ENCODE measurements around the gene AK4. TPM values are rescaled to one million over a fixed set of nuclear protein-coding genes. Genes with fewer than 3 reads are reported as not detected.
"Not testable (repeated sequence)": the region's sequence is repeated elsewhere in the genome, so short reads cannot be mapped to it uniquely, and the experiment has no call there.

The AK4 gene
- polyA plus RNA-seq, 1 donor = 72.3 TPM

DNA sequence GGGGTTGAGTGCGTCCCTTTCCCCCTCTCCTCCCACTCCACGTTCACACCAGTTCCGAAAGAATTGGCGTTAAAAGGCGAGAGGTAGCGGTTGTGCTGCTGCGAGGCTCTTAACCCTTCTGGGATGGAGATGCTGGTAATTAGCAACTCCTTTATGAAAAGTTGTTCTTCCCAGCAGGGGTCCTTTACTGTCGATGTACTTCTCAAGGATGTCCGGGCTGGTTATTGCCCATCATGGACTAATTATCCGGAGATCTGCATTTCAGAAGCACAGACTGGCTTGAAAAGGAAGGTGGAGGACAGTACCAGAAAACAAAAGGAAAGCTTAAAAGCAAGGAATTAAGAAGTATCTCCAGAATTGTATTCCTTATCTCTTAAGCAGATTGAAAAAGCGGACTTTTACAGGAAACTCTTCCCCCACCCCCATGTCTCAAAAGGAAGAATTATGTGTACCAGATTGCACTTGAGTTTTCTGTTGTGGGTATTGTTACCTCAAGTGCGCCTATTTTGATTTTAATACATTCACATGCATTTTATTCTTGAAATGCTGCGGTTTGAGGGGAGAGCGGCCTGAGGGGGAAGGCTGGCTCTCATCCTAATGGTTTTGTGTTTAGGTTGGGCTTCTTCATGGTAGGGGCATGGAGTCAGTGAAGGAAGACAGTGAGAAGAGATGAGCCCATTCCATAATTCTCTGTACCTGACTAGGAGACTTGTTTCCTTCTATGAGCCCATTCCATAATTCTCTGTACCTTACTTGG lies 1.5 kb downstream of the AK4 start:
- no peak for DNase-seq

- DNase-seq = no peak
These were observed 2.1 kb downstream of the AK4 start for GRCh38 chr1:65150108-65150463.

- no peak for DNase-seq
These were observed 2.7 kb downstream of the AK4 start for GRCh38 chr1:65150583-65151263.

DNA sequence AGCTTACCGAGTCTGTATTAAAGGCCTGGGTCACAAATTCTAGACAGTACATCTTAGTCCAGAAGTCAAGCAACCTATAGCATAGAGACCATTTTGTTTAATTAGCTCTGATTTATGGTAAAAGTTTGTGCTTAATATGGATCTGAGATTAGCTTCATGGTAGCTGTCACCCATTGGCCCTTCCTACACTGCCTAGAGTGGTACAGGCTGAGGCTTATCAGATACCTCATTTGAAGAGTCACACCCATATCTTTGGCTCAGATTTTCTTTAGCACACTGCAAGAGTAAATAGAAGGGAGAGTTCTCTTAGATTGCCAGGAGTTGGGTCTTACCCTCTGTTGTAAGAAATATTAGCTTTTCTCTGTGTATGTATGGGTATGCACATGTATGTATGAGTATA lies 3.6 kb downstream of the AK4 start:
- no peak for DNase-seq

DNA sequence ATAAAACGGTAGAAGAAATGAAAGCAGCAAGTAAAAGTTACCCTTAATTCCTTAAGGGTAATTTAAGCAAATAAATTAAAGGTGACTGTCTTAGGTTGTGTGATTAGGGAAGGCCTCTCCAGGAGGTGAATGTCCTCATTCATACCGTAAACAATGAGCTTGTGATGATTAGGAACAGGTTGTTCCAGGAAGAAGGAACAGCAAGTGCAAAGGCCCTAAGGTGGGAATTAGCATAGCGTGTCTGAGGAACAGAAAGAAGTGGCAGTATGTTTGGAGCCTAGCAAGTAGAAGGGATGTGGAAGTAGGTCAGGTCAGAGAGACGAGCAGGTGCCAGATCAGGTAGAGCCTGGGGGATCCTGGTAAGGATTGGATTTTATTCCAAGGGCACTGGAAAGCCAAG lies 5.6 kb downstream of the AK4 start:
- DNase-seq = no peak

- no peak for DNase-seq
These were observed 9.0 kb downstream of the AK4 start for GRCh38 chr1:65156910-65157545.

- DNase-seq = no peak
These were observed 9.5 kb downstream of the AK4 start for GRCh38 chr1:65157546-65157941.

DNA sequence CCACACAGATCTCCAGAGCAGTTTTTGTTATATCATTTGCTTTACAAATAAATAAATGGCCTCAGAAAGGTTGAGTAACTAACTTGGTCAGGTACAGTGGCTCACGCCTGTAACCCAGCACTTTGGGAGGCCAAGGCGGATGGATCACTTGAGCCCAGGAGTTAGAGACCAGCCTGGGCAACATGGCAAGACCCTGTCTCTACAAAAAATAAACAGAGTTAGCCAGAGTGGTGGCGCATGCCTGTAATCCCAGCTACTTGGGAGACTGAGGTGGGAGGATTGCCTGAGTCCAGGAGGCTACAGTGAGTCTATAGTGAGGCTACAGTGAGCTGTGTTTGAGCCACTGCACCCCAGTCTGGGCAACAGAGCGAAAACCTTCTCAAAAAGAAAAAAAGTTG lies 11.3 kb downstream of the AK4 start:
- not testable (repeated sequence) for DNase-seq

DNA sequence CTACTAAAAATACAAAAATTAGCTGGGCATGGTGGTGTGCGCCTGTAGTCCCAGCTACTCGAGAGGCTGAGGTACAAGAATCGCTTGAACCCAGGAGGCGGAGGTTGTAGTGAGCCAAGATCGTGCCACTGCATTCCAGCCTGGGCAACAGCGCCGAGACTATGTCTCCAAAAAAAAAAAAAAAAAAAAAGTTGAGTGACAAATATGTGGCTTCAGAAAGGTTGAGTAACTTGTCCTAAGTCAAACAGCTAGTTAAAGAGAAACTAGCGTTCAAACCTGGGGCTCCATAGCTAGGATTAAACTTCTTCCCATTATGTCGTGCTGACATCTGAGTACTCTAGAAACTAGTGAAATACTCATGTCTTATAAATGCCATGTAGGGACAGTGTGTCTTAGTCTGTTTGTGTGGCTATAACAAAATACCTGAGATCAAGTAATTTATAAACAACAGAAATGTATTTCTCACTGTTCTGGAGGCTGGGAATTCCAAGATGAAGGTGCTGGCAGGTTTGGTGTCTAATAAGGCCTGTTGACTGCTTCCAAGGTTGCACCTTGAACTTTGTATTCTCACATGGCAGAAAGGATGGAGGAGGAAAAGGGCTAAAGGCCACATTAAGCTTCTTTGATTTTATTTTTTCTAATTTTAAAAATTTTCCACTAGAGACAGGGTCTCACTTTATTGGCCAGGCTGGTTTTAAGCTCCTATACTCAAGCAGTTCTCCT lies 12.0 kb downstream of the AK4 start:
- DNase-seq = no peak

DNA sequence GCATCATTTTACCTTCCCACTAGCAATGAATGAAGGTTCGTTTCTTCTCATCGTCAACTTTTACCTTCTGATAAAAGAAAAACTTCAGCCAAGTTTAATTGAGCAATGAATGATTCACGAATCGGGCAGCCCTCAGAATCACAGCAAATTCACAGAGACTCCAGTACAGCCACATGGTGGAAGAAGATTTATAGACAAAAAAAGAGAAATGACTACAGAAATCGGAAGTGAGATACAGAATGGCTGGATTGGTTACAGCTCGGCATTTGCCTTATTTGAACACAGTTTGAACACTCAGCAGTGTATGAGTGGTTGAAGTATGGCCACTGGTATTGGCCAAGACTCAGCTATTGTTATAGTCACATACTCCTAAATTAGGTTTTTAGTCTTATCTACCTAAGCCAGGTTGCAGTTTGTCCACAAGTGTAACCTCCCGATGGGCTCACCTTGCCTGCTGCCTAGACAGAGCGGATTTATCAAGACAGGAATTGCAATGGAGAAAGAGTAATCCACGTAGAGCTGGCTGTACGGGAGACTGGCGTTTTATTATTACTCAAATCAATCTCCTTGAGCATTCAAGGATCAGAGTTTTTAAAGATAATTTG lies 15.3 kb downstream of the AK4 start:
- no peak for DNase-seq

GRCh38 chr1:65164101-65164500 lies 16.1 kb downstream of the AK4 start:
- not testable (repeated sequence) for DNase-seq

GRCh38 chr1:65164633-65165032 lies 16.6 kb downstream of the AK4 start:
- no peak for DNase-seq

DNA sequence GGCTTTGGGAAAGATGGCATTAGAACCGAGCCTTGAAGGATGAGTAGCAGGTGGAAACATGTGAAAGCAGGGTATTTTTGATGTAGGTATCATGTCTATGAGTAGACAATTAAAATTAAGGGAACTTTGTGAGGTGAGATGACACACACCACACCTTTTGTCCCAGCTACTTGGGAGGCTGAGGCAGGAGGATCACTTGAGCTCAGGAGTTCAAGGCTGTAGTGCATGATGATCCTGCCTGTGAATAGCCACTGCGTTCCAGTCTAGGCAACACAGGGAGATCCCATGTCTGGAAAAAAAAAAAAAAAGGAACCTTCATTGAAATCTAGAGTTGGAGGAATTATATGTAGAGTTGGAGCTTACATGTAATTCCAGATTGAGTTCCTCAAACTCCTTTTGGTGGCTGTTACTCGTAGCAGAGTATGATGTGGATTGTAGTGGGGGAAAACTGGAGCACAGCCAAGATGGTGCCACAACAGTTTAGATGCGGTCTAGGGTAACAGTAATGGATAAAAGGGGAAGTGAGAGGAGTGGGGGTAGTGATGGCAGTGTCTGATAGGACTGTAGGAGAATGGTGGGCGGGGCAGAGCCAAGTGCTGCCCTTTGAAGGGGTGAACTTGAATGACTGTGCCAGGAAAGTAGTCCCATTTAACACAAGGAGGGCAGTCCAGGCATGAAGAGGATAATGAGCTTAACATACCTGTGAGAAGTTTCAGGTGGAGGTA lies 17.4 kb downstream of the AK4 start:
- DNase-seq = no peak

DNA sequence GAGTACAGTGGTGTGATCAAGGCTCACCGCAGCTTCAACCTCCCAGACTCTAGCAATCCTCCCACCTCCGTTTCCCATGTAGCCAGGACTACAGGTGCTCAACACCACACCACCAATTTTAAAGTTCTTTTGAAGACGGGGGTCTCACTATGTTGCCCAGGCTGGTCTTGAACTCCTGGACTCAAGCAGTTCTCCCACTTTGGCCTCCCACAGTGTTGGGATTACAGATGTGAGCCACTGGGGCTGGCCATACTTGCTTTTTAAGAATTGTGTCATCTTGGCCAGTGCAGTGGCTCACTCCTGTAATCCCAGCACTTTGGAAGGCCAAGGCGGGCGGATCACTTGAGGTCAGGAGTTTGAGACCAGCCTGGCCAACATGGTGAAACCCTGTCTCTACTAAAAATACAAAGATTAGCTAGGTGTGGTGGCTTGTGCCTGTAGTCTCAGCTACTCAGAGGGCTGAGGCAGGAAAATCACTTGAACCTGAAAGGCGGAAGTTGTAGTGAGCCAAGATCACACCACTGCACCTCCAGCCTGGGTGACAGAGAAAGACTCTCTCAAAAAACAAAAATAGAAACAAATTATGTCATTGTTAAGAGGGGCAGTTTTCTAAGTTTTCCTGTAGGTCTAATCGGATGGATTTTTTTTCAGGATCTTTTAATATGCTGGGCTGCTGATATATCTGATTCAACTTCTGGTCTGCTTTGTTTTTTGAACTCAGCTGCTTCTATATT lies 18.7 kb downstream of the AK4 start:
- DNase-seq = no peak

DNA sequence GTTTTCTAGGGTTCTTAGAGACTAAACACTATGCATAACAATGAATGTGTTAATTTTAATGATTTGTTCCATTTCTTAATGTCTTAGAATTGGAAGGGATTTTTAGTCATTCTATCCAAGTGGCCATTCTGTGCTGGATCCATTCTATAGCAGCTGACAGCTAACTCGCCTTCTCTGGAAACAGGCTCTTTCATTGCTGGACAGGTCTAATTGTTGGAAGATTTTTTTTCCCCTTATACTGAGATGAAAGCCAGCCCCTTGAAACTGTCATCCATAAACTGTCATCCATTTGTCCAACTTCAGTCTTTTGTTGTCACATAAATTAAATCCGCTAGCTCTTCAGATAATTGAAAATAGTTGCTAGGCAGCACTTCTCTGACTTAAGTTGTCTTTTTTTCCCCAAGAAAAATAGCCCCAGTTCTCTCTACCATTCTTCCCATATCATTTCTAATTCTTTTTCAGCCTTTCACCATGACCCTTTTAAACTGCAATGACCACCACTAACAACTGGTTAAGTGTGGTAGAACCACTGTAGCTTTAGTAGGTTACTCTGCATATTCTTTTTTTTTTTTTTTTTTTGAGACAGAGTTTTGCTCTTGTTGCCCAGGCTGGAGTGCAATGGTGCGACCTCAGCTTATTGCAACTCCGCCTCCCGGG lies 19.7 kb downstream of the AK4 start:
- DNase-seq = no peak

DNA sequence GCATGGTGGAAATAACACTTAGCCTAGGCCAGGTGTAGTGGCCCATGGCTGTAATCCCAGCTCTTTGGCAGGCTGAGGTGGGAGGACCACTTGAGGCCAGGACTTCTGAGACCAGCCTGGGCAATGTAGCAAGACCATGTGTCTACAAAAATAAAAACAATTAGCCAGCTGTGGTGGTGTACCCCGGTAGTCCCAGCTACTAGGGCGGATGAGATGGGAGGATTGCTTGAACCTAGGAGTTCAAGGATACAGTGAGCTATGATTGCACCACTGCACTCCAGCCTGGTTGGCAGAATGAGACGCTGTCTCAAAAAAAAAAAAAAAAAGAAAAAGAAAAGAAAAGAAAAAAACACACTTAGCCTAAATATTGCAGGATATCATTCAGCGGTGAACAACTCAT lies 20.9 kb downstream of the AK4 start:
- DNase-seq = no peak

- DNase-seq = peak; percentile 25
These were observed 22.6 kb downstream of the AK4 start for GRCh38 chr1:65170511-65171142.

- no peak for DNase-seq
These were observed 25.1 kb downstream of the AK4 start for GRCh38 chr1:65172936-65173690.

- DNase-seq = no peak
These were observed 26.6 kb downstream of the AK4 start for GRCh38 chr1:65174585-65174984.

Data from left kidney (tissue), 2 donors.